Breast epithelium (tissue), 3 donors: ENCODE data around the gene TMEM87B.

Experiments
- CTCF ChIP-seq, 3 donors: fragments of 450-650 bp; IDR thresholded peaks; one replicate each; pipeline ENCODE4 v1.5.1; 2016 to 2017; ENCODE audit warnings: antibody characterized with exemption in 3 of 3, mild to moderate bottlenecking in 3 of 3, moderate library complexity in 3 of 3
- POLR2A ChIP-seq: fragments of 450-650 bp; IDR thresholded peaks from one replicate; pipeline ENCODE4 v1.6.1; 2016; ENCODE audit warnings: antibody characterized with exemption, mild to moderate bottlenecking, moderate library complexity
- POLR2AphosphoS5 ChIP-seq, 3 donors: sonication (generic); formaldehyde crosslinking; IDR thresholded peaks; one replicate each; pipeline ENCODE4 v1.6.1; 2017; ENCODE audit warnings: antibody characterized with exemption in 3 of 3

- no peak for TF ChIP-seq POLR2A
- TF ChIP-seq CTCF (IDR thresholded peaks at IDR 0.05) = no peak
- TF ChIP-seq POLR2AphosphoS5 (IDR thresholded peaks at IDR 0.05) = no peak
These were observed 35.5 kb upstream of the TMEM87B start for GRCh38 chr2:112019569-112019982.
